SU-DHL-6 (cell line): ENCODE data around the gene PARP16.
"Not testable (repeated sequence)": the region's sequence is repeated elsewhere in the genome, so short reads cannot be mapped to it uniquely, and the experiment has no call there.

Source experiments
- H2AFZ ChIP-seq: fragments of 200-600 bp; sonication (generic); 2 replicates; pipeline ENCODE4 v1.6.1; 2014; ENCODE audit warnings: low read depth, mild to moderate bottlenecking, moderate library complexity, mixed read lengths, antibody characterized with exemption, low read length; ENCODE audit not compliant: severe bottlenecking
- H3F3A ChIP-seq: fragments of 200-600 bp; shearing (Covaris generic); 2 replicates; pipeline ENCODE4 v1.6.0; 2016; ENCODE audit warnings: antibody characterized with exemption, mild to moderate bottlenecking; ENCODE audit not compliant: insufficient read depth
- H3K27ac ChIP-seq: fragments of 200-600 bp; sonication (generic); 2 replicates; pipeline ENCODE4 v1.5.1; 2016; ENCODE audit warnings: low read depth, mild to moderate bottlenecking, low read length, moderate library complexity, mixed read lengths
- H3K27me3 ChIP-seq: fragments of 200-600 bp; sonication (generic), shearing (Covaris generic); 2 replicates; pipeline ENCODE4 v1.6.0; 2014; ENCODE audit warnings: mild to moderate bottlenecking, low read length
- H3K36me3 ChIP-seq: fragments of 200-600 bp; sonication (generic); 2 replicates; pipeline ENCODE4 v1.6.1; 2014; ENCODE audit warnings: mild to moderate bottlenecking, low read length, mixed read lengths
- H3K4me2 ChIP-seq: fragments of 300-600, 200-600 bp; shearing (Covaris generic), sonication (generic); 2 replicates; pipeline ENCODE4 v1.6.0; 2014; ENCODE audit warnings: low read length, low read depth, mild to moderate bottlenecking; ENCODE audit not compliant: poor library complexity, severe bottlenecking
- H3K4me3 ChIP-seq: fragments of 200-600 bp; sonication (generic); 2 replicates; pipeline ENCODE4 v1.5.1; 2014; ENCODE audit warnings: antibody characterized with exemption, low read length, mild to moderate bottlenecking, mixed read lengths; ENCODE audit not compliant: insufficient read depth, poor library complexity, severe bottlenecking
- H3K79me2 ChIP-seq: fragments of 200-600 bp; sonication (generic); 2 replicates; pipeline ENCODE4 v1.6.1; 2014; ENCODE audit warnings: mild to moderate bottlenecking, low read length, moderate library complexity; ENCODE audit not compliant: insufficient read depth
- H3K9ac ChIP-seq: fragments of 200-600 bp; sonication (generic); 2 replicates; pipeline ENCODE4 v1.7.0; 2014; ENCODE audit warnings: mild to moderate bottlenecking, low read length
- H3K9me2 ChIP-seq: fragments of 200-600 bp; sonication (generic); replicated peaks from 2 replicates; pipeline ENCODE4 v1.6.1; 2014; ENCODE audit warnings: low read length; ENCODE audit not compliant: insufficient read depth
- H3K9me3 ChIP-seq: fragments of 200-600 bp; sonication (generic); 2 replicates; pipeline ENCODE4 v1.6.1; 2014; ENCODE audit warnings: low read length, mixed read lengths; ENCODE audit not compliant: insufficient read depth
- H4K20me1 ChIP-seq: fragments of 200-600 bp; sonication (generic); 2 replicates; pipeline ENCODE4 v1.6.1; 2014; ENCODE audit warnings: low read depth, mild to moderate bottlenecking, antibody characterized with exemption, low read length, moderate library complexity, mixed read lengths
- CTCF ChIP-seq: fragments of 200-600 bp; sonication (generic); IDR thresholded peaks from one replicate; pipeline ENCODE4 v1.5.1; 2017; ENCODE audit warnings: antibody characterized with exemption, mild to moderate bottlenecking, low read length, moderate library complexity; ENCODE audit not compliant: insufficient read depth, poor library complexity, severe bottlenecking
- EZH2phosphoT487 ChIP-seq: fragments of 200-600 bp; sonication (generic), shearing (Covaris generic); conservative IDR thresholded peaks from 2 replicates; pipeline ENCODE4 v1.6.1; 2018; ENCODE audit warnings: mild to moderate bottlenecking, antibody characterized with exemption, low read length, moderate library complexity, mixed read lengths

Gene PARP16

GRCh38 chr15:65245096-65245856, 41.4 kb downstream of the PARP16 start:
- Histone ChIP-seq H3K27me3 (no peaks in the 10 kb centered on the region), H3K36me3 (no peaks in the 10 kb centered on the region), H3K79me2 (no peaks in the 10 kb centered on the region), H3K27ac (no peak overlapping the region), H2AFZ (no peak overlapping the region), H3K4me3 (no peak overlapping the region), H3K4me2 (no peak overlapping the region), H3F3A (no peaks in the 10 kb centered on the region), H3K9ac (no peak overlapping the region), H4K20me1 (no peaks in the 10 kb centered on the region), H3K9me2 (no peaks in the 10 kb centered on the region), H3K9me3 (no peaks in the 10 kb centered on the region)
- TF ChIP-seq EZH2phosphoT487: no peak
- no peak for TF ChIP-seq CTCF

GRCh38 chr15:65244638-65245037, 42.0 kb downstream of the PARP16 start:
- H4K20me1 ChIP-seq: no peaks in the 10 kb centered on the region
- H3K9me2 ChIP-seq: no peaks in the 10 kb centered on the region
- no peak overlapping the region for H3K27ac ChIP-seq
- H3F3A ChIP-seq: no peaks in the 10 kb centered on the region
- H3K4me2 ChIP-seq: no peak overlapping the region
- H3K27me3 ChIP-seq: no peaks in the 10 kb centered on the region
- no peak overlapping the region for H3K4me3 ChIP-seq
- H3K9me3 ChIP-seq: no peaks in the 10 kb centered on the region
- H3K9ac ChIP-seq: no peak overlapping the region
- no peaks in the 10 kb centered on the region for H3K36me3 ChIP-seq
- no peak overlapping the region for H2AFZ ChIP-seq
- TF ChIP-seq EZH2phosphoT487: no peak
- TF ChIP-seq CTCF: no peak
- no peaks in the 10 kb centered on the region for H3K79me2 ChIP-seq

- not testable (repeated sequence) for H3K36me3 ChIP-seq, H3K27ac ChIP-seq, H3K9me2 ChIP-seq, H3K9ac ChIP-seq, H4K20me1 ChIP-seq, H3F3A ChIP-seq, H3K27me3 ChIP-seq, H3K9me3 ChIP-seq, H3K4me2 ChIP-seq, H2AFZ ChIP-seq, H3K79me2 ChIP-seq, H3K4me3 ChIP-seq
Observed at GRCh38 chr15:65236443-65236842, 50.2 kb downstream of the PARP16 start.

GRCh38 chr15:65233696-65234095, 53.0 kb downstream of the PARP16 start:
- Histone ChIP-seq H3K79me2 (no peaks in the 10 kb centered on the region), H2AFZ (no peak overlapping the region), H3K27ac (no peak overlapping the region), H3K4me3 (no peak overlapping the region), H3K9me2 (no peaks in the 10 kb centered on the region), H3F3A (no peaks in the 10 kb centered on the region), H4K20me1 (no peaks in the 10 kb centered on the region), H3K4me2 (no peak overlapping the region), H3K9me3 (no peaks in the 10 kb centered on the region), H3K36me3 (no peaks in the 10 kb centered on the region), H3K9ac (no peak overlapping the region), H3K27me3 (no peaks in the 10 kb centered on the region)
- TF ChIP-seq EZH2phosphoT487: no peak
- no peak for TF ChIP-seq CTCF
